Osteoblast (primary cell): Measurements from ENCODE around the gene OR2V2. TPM values are rescaled to one million over a fixed set of nuclear protein-coding genes. Genes with fewer than 3 reads are reported as not detected.
"Not testable (repeated sequence)": the region's sequence is repeated elsewhere in the genome, so short reads cannot be mapped to it uniquely, and the experiment has no call there.

Source experiments
- DNase-seq: peaks from one replicate; pipeline ENCODE4 v3.0.0; 2011; ENCODE audit warnings: low spot score, mixed read lengths; ENCODE audit not compliant: insufficient read length; ENCODE audit errors: missing footprints
- H2AFZ ChIP-seq: 2 replicates; pipeline ENCODE4 v1.6.0; 2011; ENCODE audit warnings: mild to moderate bottlenecking, low read length
- H3K27ac ChIP-seq: 2 replicates; pipeline ENCODE4 v1.5.1; 2011; ENCODE audit warnings: mild to moderate bottlenecking, low read depth, low read length, moderate library complexity
- H3K27me3 ChIP-seq: 2 replicates; pipeline ENCODE4 v1.6.0; 2012; ENCODE audit warnings: mild to moderate bottlenecking, control low read depth, inconsistent platforms, low read length, moderate library complexity; ENCODE audit not compliant: insufficient read depth
- H3K36me3 ChIP-seq: 2 replicates; pipeline ENCODE4 v1.5.1; 2011; ENCODE audit warnings: mild to moderate bottlenecking, low read length, control low read depth, moderate library complexity; ENCODE audit not compliant: insufficient read depth
- H3K4me1 ChIP-seq: 2 replicates; pipeline ENCODE4 v1.5.1; 2011; ENCODE audit warnings: mild to moderate bottlenecking, low read length, control low read depth, moderate library complexity; ENCODE audit not compliant: insufficient read depth
- H3K4me2 ChIP-seq: 2 replicates; pipeline ENCODE4 v1.6.0; 2011; ENCODE audit warnings: mild to moderate bottlenecking, low read length; ENCODE audit not compliant: insufficient read depth
- H3K4me3 ChIP-seq: fragments of 200-600 bp; sonication (generic); 3 replicates; pipeline ENCODE4 v1.5.1; 2012; ENCODE audit warnings: mild to moderate bottlenecking, low read length, inconsistent platforms; ENCODE audit not compliant: insufficient read depth
- H3K79me2 ChIP-seq: 2 replicates; pipeline ENCODE4 v1.6.0; 2012; ENCODE audit warnings: mild to moderate bottlenecking, low read length, control low read depth, inconsistent platforms; ENCODE audit not compliant: insufficient read depth
- H3K9me3 ChIP-seq: 2 replicates; pipeline ENCODE4 v1.5.1; 2011; ENCODE audit warnings: low read depth, low read length, control low read depth
- H4K20me1 ChIP-seq: 2 replicates; pipeline ENCODE4 v1.6.0; 2012; ENCODE audit warnings: mild to moderate bottlenecking, low read length, control low read depth; ENCODE audit not compliant: insufficient read depth
- CTCF ChIP-seq: IDR thresholded peaks from 2 replicates; pipeline ENCODE4 v1.5.1; 2011; ENCODE audit warnings: mild to moderate bottlenecking, low read depth, low read length, moderate library complexity; ENCODE audit errors: extremely low read depth
- total RNA-seq: library from RNA; depleted of rRNA; stranded (reverse); fragments of >200 nt; gene quantifications from 2 replicates; pipeline ENCODE4 v1.2.3, GENCODE V29; 2012

The OR2V2 gene
- total RNA-seq: not detected in 2 replicates

GRCh38 chr5:181146927-181147636 lies at the start of gene OR2V2:
TSS of gene OR2V2 (plus strand) at chr5:181147586. CDS start at chr5:181154943, 7,357 bp downstream.
- not testable (repeated sequence) for H3K4me2 ChIP-seq, H2AFZ ChIP-seq, H3K4me3 ChIP-seq, H3K4me1 ChIP-seq, H3K79me2 ChIP-seq, H3K36me3 ChIP-seq, H3K27ac ChIP-seq, H3K9me3 ChIP-seq, H4K20me1 ChIP-seq, DNase-seq
- peaks cover 13% of the 10 kb centered on the region for H3K27me3 ChIP-seq

- not testable (repeated sequence) for H2AFZ ChIP-seq, H3K4me3 ChIP-seq, H3K4me1 ChIP-seq, H3K79me2 ChIP-seq, H3K9me3 ChIP-seq, H4K20me1 ChIP-seq, DNase-seq, H3K4me2 ChIP-seq, H3K36me3 ChIP-seq, H3K27ac ChIP-seq
- H3K27me3 ChIP-seq: peaks cover 18% of the 10 kb centered on the region
These were observed 49.5 kb upstream of the OR2V2 start for GRCh38 chr5:181097759-181098491.

GRCh38 chr5:181098762-181099601 lies 48.4 kb upstream of the OR2V2 start:
- Histone ChIP-seq H3K9me3 (no peaks in the 10 kb centered on the region), H4K20me1 (no peaks in the 10 kb centered on the region), H3K4me1 (no peaks in the 10 kb centered on the region), H3K4me2 (no peak overlapping the region), H3K27me3 (peaks cover 18% of the 10 kb centered on the region), H3K36me3 (no peaks in the 10 kb centered on the region), H2AFZ (no peak overlapping the region), H3K27ac (no peak overlapping the region), H3K4me3 (no peak overlapping the region), H3K79me2 (no peaks in the 10 kb centered on the region)
- no peak for DNase-seq
- TF ChIP-seq CTCF: no peak

- Histone ChIP-seq H4K20me1 (no peaks in the 10 kb centered on the region), H3K36me3 (no peaks in the 10 kb centered on the region), H2AFZ (no peak overlapping the region), H3K4me1 (no peaks in the 10 kb centered on the region), H3K9me3 (no peaks in the 10 kb centered on the region), H3K79me2 (no peaks in the 10 kb centered on the region), H3K4me3 (no peak overlapping the region), H3K27ac (no peak overlapping the region), H3K4me2 (no peak overlapping the region), H3K27me3 (peaks cover 18% of the 10 kb centered on the region)
- TF ChIP-seq CTCF: no peak
- no peak for DNase-seq
These were observed 47.7 kb upstream of the OR2V2 start for GRCh38 chr5:181099602-181100086.
